ENCODE results near the gene METTL21C. TPM values are rescaled to one million over a fixed set of nuclear protein-coding genes. Genes with fewer than 3 reads are reported as not detected.

The METTL21C gene
- total RNA-seq, 1 donor from 2014 or later, result not detected

DNA sequence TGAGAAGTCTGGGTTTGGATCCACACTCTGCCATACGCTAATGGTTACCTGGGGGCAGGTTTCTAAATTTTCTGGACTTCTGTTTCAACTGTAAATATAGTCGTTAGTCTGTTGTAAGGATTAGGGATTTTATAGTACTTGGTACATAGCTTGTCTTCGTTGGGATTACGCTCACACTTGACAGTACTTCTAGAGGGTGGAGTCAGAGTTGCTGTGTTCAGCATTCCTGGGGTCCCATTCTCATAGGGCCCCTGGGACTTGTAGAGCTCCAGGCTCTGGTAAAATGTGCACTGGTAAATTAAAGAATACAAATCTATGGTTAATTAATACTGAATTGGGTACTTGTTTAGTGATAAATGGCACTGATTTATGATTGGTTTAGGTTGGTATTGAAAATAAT, 52.8 kb downstream of the METTL21C start:
- intact Hi-C loops (cut with DNase I), result no loop called here
- Histone ChIP-seq H3K4me1 (no peaks in the 10 kb centered on the region), H3K27me3 (no peaks in the 10 kb centered on the region), H3K4me3 (no peak overlapping the region), H3K9me3 (no peaks in the 10 kb centered on the region), H3K27ac (no peak overlapping the region), H3K36me3 (peaks cover 95% of the 10 kb centered on the region)
- TF ChIP-seq, protein P1, sequence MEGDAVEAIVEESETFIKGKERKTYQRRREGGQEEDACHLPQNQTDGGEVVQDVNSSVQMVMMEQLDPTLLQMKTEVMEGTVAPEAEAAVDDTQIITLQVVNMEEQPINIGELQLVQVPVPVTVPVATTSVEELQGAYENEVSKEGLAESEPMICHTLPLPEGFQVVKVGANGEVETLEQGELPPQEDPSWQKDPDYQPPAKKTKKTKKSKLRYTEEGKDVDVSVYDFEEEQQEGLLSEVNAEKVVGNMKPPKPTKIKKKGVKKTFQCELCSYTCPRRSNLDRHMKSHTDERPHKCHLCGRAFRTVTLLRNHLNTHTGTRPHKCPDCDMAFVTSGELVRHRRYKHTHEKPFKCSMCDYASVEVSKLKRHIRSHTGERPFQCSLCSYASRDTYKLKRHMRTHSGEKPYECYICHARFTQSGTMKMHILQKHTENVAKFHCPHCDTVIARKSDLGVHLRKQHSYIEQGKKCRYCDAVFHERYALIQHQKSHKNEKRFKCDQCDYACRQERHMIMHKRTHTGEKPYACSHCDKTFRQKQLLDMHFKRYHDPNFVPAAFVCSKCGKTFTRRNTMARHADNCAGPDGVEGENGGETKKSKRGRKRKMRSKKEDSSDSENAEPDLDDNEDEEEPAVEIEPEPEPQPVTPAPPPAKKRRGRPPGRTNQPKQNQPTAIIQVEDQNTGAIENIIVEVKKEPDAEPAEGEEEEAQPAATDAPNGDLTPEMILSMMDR (IDR thresholded peaks at IDR 0.05), result no peak
- ATAC-seq (no peak), DNase-seq (no peak)

DNA sequence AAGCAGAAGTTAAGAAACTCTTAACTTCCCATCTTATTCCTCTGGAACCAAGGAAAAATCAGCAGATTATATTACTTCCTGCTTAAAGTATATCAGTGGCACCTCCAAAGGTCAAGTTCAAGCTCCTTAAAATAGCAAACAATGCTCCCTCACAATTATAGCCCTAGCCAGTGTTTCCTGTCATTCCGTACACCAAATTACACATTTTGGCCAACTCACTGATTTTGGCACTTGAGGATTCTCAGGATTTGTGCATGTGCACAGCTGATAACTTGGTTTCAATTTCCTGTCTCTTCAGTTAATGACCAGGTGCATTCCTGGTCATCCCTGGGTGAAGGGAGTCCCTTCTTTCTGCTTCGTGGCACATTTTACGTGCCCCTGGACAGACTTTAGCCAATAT, 56.1 kb downstream of the METTL21C start:
- H3K9me3 ChIP-seq, result no peaks in the 10 kb centered on the region
- no peaks in the 10 kb centered on the region for H3K27me3 ChIP-seq
- TF ChIP-seq, protein P1 (IDR thresholded peaks at IDR 0.05), result no peak
- no peak for ATAC-seq
- H3K4me1 ChIP-seq, result no peaks in the 10 kb centered on the region
- DNase-seq, result no peak
- H3K27ac ChIP-seq, result no peak overlapping the region
- no peak overlapping the region for H3K4me3 ChIP-seq
- peaks cover 98% of the 10 kb centered on the region for H3K36me3 ChIP-seq
- intact Hi-C loops (cut with DNase I), result no loop called here

Other genes starting within 250 kb of the METTL21C start
- gene TPP2, start 98.1 kb downstream of the METTL21C start, total RNA-seq, result 43.4 TPM
- 5.8 TPM for gene TEX30, start 78.7 kb upstream of the METTL21C start, total RNA-seq
- 5.1 TPM for gene POGLUT2, start 103.9 kb upstream of the METTL21C start, total RNA-seq
- 16.1 TPM for gene BIVM, start 104.1 kb upstream of the METTL21C start, total RNA-seq
- gene ERCC5, start 151.0 kb upstream of the METTL21C start, total RNA-seq, result 50.7 TPM

Data from upper lobe of right lung (tissue), 1 donor.